HG03442 (cell line): ENCODE data around the gene ACOX3.
"Not testable (repeated sequence)": the region's sequence is repeated elsewhere in the genome, so short reads cannot be mapped to it uniquely, and the experiment has no call there.

Source experiments
- ATAC-seq: cut with Tn5 transposase; IDR thresholded peaks from one replicate; pipeline ENCODE4 v1.9.1; 2021; ENCODE audit warnings: mild to moderate bottlenecking, moderate library complexity; ENCODE audit not compliant: unreplicated experiment

The ACOX3 gene

GRCh38 chr4:8390577-8390976 is 49.9 kb downstream of the ACOX3 start:
- ATAC-seq: no peak

GRCh38 chr4:8388528-8388870 is 52.0 kb downstream of the ACOX3 start:
- ATAC-seq: no peak

- no peak for ATAC-seq
Measured at GRCh38 chr4:8387615-8388527, 52.7 kb downstream of the ACOX3 start.

GRCh38 chr4:8387194-8387593 is 53.3 kb downstream of the ACOX3 start:
- ATAC-seq: no peak

GRCh38 chr4:8386731-8387130 is 53.8 kb downstream of the ACOX3 start:
- ATAC-seq: no peak

GRCh38 chr4:8386131-8386530 is 54.4 kb downstream of the ACOX3 start:
- not testable (repeated sequence) for ATAC-seq

- no peak for ATAC-seq
Measured at GRCh38 chr4:8385611-8386010, 54.9 kb downstream of the ACOX3 start.

GRCh38 chr4:8385106-8385505 is 55.4 kb downstream of the ACOX3 start:
- ATAC-seq: no peak

- ATAC-seq: no peak
Measured at GRCh38 chr4:8384397-8385060, 56.0 kb downstream of the ACOX3 start.

GRCh38 chr4:8383451-8384160 is 56.9 kb downstream of the ACOX3 start:
- no peak for ATAC-seq

- no peak for ATAC-seq
Measured at GRCh38 chr4:8383016-8383415, 57.5 kb downstream of the ACOX3 start.

- ATAC-seq: no peak
Measured at GRCh38 chr4:8381814-8382581, 58.5 kb downstream of the ACOX3 start.

- no peak for ATAC-seq
Measured at GRCh38 chr4:8380511-8381415, 59.8 kb downstream of the ACOX3 start.

- ATAC-seq: no peak
Measured at GRCh38 chr4:8379771-8380170, 60.8 kb downstream of the ACOX3 start.

GRCh38 chr4:8379281-8379680 is 61.2 kb downstream of the ACOX3 start:
- ATAC-seq: no peak

GRCh38 chr4:8378776-8379175 is 61.7 kb downstream of the ACOX3 start:
- no peak for ATAC-seq

- ATAC-seq: no peak
Measured at GRCh38 chr4:8378101-8378724, 62.3 kb downstream of the ACOX3 start.

- ATAC-seq: no peak
Measured at GRCh38 chr4:8377103-8378075, 63.1 kb downstream of the ACOX3 start.
